NCI-H2029 treated with DMSO at 0.1 percent for 48 hours (cell line): ENCODE data around the gene SRSF4.
A peak's percentile ranks its signal among the peaks of the same experiment; 100 is the strongest.
"Not testable (repeated sequence)": the region's sequence is repeated elsewhere in the genome, so short reads cannot be mapped to it uniquely, and the experiment has no call there.

Experiments
- DNase-seq: peaks from one replicate; lab custom pipeline; 2025; lab: John Stamatoyannopoulos, UW

SRSF4 gene

DNA sequence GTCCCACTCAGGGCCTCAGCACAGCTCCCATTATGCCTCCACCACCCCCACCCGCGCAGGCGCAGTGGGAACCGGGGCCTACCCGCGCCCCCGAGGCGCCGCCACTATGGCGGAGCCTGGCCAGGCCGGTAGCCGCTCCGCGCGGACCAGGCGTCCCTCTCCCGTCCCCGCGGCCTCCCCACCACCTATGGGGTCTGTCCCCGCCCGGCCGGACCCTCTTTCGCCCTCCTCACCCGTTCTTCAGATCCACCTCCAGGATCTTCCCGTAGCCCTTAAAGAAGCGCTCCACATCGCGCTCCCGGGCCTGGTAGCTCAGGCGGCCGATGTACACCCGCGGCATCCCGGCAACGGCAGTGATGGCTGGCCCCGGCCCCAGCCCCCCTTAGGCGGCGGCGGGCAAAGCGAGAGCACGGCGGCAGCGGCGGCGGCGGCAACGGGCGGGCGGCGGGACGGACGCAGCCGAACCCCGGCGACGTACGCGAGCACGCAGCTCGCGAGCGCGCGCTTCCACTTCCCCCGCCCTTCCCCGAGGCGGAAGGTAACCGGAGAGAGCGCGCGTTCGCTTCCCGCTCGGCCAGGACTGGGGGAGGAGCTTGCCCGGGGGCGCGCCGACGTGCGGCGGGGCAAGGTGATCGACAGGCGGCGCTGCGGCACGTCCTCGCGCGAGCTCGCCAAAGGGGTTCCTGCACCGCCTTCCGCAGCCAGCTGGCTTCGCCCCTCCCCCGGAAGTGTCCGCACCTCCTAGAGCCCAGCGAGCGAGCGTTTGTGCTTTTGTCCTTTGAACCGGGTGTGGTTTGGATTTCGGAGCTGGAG lies at the start of gene SRSF4:
TSS of gene SRSF4 (minus strand) at position 488 of the 813 bp plus-strand sequence. CDS start at position 340, 148 bp downstream.
- peak; percentile 86 for DNase-seq

DNA sequence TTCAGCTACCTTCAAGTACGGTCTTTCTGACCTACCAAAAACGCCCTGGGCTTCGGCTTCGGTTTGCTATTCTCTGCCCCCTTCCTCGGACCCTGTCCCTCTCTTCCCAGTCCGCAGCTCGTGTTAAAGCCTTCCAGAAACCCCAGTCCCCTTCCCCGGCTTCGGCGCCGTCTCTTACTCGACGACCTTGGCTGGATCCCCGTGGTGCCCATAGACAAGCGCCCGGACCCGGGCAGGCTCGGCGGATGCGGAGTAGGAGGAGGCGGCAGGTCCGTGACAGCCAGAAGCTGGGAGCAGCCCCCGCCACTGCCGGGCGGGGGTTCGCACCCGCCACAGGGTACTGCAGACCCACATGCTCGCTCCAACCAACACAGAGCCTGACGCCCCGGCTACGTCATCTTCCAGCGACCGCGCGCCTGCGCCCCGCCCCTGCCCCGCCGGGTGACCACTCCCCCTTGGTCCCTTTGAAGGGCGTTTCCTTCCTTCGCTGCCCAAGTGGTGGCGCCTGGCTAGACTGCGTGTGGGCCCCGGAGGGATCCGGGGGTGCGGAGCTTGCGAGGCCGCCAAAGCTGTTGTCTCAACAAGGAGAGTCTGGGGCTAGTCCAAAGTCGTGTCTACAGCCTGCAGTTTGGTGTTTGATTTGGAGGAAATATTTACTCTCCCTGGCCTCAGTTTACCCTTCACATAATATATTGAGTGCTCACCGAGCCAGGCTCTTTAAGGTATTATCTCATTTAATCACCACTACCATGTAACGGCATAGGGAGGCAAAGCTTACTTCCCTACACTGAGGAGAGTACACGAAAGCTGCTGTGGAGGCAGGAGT lies 49.1 kb upstream of the SRSF4 start, which contains the start of gene MECR:
TSS of gene MECR (minus strand) at position 382 of the 826 bp plus-strand sequence. CDS start at position 354, 28 bp downstream.
- DNase-seq = peak; percentile 45

DNA sequence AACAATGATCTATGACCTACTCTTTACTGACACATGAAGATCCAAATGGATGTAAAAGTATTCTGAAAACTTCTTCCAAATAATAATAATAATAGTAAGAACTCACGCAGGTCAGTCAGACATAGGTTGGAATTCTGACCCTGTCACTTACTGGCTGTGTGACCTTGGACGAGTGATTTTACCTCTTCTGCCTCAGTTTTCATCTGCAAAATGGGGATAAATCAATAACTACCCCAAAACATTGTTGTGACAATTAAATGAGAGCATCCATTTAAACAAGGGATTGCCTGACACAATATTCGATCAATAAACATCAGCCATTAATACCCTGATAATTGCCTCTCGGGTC lies 48.5 kb upstream of the SRSF4 start:
- DNase-seq = no peak

DNA sequence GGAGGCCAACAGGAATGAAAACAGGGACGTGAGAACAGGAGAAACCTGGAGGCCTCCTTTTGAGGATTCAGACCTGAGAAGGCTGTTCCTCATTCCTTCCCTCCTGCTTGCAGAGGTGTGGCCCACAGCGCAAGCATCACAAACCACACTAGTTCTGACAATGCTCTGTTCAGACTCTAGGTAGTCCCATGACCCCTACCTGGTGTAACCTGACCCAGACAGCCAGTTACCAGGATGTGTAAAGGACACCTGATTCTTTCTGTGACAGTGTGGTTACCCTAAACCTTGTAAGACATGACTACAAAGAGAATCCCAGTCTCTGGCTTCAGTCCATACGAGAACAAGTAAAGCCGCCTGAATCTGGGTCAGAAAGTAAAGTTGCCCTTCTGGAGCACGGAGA lies 45.8 kb upstream of the SRSF4 start:
- no peak for DNase-seq

DNA sequence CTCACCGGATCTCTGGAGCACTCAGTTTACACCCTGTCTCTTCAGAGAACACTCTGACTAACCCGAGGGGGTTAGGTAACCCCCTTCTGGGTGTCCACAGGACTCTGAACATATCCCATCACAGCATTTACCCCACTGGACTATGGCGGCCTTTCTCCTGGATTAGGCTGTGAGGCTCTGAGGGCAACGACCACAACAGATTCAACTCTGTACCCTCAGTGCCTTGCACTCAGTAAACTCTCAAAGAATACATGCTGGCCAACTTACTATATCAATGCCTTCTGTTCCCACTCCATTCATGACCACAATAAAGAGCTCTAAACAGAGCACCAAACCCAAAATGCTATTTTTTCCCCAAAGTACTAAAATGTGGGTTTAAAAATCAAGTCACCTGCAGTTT lies 43.7 kb upstream of the SRSF4 start:
- no peak for DNase-seq

DNA sequence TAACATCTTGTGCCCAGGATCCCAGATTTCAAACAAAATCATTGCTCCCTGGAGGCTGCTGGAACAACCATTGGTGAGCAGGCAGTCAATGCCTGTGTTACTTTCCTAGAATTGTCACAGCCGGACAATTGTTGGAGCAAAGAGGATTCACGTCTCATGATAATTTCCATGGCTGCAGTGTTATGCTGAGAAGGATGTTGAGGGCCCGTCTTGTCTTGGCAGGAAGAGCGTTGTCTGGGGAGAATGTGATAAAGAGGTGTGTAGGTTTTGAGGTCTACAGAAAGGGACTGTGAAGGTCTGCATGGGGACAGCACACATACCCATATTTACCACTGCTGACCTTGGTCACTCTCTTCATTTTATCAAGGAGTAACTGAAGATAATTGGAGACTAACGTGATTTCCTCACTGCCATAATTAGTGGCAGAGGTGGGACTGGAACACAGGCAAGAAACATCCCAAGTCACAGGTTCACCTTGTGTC lies 42.7 kb upstream of the SRSF4 start:
- DNase-seq = no peak

DNA sequence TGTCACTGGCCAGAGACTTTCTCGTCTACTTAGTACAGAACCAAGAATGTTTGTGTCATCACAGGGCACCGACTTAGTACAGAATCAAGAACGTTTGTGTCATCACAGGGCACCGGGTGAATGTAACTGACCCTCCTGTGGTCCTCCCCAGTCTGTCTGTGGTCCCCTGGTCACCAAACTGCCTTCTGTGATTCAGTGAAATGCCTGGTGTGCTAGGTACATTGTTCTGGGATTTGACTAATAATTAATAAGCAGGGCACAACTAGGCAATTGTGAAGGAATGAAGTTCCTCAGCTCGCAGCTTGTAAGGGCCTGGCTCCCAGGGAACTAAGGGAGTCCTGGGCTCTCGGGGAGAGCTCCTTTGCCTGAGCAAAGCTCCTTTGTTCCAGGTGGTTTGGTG lies 41.8 kb upstream of the SRSF4 start:
- no peak for DNase-seq

DNA sequence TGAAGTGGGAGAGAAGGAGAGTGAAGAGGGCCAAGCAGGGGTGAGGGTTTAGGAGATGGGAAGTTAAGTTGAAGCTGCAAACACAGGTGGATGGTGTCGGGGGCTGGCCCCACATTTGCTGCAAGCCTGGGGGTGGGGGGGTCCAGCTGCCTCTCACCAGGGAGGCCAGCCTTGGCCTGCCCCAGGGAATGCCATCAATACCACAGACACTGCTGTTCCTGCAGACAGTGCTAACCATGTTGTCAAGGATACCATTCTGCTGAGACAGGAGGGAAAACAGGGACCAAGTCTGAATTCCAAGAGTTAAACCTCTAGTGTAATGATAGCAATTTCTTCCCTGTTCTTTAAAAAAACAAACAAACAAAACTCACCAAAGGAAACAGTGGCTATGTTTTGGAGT lies 41.0 kb upstream of the SRSF4 start:
- DNase-seq = no peak

DNA sequence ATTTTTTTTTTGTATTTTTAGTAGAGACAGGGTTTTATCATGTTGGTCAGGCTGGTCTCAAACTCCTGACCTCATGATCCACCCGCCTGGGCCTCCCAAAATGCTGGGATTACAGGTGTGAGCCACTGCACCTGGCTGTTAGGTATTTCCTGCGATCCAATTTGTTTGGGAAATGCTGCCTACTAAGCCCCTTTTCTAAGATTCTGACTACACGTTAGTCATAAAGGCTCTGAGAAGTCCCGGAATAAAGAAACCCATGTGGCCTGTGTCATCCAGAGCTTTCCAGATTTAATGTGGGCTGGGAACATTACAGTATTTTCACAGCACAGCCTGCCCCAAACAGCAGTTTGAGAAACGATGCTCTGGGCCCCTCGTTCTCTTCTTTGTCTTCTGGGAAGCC lies 40.6 kb upstream of the SRSF4 start:
- not testable (repeated sequence) for DNase-seq

DNA sequence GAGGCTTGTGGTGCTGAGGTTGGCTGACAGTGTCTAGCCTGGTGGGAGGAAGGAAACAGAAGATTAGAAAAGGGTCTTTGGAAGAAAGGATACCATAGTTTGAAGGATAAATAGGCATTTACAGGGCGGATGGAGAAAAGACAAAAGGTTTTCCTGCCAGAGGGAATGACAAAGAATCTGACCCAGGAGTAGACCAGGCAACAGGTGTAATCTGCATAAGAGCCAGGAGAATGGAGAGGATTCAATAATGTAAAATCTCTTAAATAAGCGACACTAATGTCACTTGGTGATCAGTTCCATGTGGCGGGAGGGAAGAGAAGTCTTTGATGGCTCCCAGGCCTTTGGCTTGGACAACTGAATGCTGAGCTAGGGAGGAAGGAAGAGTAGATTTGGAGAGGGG lies 39.6 kb upstream of the SRSF4 start:
- no peak for DNase-seq

DNA sequence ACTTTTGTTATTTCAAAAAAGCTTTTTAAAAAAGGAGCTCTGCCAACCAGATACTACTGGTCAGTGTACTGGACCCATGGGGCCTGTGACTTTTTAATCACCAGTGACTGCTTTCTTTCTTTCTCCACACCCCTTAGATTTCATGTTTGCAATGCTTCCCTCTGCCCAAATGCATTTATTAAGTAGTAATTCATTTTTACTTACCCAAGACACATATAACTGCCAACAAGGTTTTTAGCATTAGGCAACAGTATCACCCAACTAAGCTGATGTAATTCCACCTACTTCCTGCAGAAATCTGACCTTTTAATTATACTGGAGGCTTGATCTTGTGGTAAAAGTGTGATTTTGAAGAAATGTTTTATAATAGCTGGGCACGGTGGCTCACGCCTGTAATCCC lies 36.5 kb upstream of the SRSF4 start:
- no peak for DNase-seq

DNA sequence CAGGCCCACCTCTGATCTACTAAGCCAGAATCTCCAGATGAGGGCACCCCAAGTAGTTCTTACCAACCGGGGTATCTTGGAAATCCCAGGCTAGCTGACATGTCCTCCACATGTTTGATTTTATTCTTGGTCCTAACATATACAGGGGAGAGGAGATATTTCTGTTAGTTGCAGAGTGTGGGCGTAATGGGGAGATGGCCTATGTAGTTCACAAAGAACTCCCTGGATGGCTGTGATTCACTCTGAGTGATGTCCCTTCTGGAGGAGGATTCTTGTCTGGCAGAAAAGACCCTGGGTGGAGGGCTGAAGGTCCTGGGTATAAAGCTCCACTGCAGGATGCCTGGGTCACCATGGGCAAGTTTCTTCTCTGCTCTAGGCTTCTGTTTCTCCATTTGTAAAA lies 35.9 kb upstream of the SRSF4 start:
- no peak for DNase-seq

DNA sequence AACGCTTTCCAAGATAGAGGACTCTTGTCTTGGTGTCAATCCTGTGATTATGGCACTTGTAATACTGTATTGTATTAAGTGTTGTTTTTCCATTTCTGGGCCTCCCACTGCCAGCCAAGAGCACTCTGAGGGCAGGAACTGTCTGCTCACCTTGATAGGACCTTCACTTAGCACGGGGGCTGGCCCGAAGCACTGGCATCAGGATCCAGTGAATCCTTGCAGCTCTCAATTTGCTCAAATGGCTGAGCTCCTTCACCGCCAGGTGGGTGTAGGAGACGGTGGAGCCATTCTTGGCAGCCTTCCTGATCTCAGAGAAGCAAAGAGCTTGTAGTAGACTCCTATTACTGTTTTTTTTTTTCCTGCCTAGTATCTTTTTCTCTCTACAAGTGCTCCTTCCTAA lies 31.4 kb upstream of the SRSF4 start:
- peak; percentile 66 for DNase-seq

DNA sequence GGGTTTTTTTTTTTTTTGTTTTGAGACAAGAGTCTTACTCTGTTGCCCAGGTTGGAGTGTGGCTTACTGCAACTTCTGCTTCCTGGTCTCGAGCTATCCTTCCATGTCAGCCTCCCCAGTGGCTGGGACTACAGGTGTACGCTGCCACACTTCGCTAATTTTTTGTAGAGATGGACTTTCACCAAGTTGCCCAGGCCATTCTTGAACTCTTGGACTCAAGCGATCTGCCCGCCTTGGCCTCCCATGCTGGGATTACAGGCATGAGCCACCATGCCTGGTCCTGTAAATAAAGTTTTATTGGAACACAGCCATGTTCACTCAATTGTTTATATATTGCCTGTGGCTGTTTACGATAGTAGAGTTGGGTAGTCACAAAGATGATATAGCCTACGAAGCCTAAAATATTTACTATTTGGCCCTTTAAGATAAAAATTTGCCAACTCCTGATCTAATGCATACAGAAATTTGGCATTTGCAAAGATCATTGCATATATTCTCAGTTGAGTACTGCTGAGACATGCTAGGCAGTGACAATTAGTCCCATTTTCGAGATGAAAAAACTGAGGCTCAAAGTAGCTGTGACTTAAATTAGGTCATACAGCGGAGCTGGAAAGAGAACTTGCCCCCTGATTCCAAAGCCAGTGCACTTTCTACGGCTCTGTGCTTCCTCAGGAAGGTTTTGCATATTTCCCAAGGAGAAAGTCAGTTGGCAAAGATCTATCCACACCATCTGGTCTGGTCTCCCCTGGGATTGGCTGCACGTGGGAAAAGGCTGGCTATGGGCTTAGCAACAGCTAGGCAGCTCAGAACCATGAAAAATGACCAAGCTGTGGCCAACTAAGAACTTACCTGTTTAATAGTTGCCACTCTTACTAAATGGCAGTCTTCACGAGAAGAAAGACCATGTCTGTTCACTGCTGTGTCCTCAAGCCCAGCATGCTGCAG lies 29.7 kb upstream of the SRSF4 start:
- DNase-seq = no peak

DNA sequence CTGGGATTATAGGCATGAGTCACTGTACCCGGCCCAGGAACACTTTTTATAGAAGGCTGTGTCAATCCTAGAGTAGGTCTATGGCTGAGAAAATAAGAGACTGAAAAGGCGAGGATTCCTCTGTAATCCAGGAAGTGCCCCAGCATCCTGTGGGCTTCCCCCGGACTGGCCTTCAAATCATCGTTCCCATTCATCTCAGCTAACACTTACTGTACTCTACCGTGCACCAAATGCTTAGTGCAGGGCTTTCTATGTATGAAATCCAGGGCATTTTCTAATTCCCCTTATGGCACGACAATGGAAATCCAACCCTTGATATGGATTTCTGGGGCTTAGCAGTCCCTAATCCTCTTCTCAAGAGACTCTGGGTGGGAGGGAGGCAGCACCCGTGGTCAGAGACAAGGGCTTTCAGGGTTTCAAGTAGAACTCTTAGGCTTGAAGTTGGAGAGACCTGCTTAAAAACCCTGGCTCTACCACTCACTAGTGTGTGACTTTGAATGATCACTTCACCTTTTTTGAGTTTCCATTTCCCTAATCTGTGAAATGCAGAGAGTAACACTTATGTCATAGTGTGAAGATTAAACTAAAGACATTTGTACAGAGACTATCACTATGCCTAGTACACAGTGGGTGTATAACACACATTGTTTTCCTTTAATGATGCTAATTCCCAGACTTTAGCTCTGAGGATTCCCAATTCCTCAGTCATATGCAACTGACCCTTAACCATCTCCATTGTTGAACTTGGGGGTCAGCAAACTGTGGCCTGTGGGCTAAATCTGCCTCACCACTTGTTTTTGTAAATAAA lies 28.8 kb upstream of the SRSF4 start:
- no peak for DNase-seq

DNA sequence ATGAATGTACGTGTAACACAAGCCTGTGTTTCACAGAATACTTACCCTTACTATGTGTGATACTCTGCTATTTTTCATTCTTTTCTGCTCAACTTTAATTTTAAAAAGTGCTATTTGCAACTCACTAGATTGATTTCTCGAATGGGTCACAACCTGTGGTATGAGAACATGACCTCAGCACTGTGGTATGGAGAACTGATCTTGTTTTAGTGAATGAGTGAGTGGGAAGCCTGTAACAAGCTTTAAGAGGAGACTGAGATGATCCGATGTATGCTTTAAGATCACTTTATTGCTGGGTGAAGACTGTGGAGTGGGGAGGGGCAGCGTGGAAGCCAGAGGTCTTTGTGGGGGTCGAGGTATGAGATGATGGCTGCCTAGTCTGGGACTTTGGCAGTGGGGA lies 27.5 kb upstream of the SRSF4 start:
- no peak for DNase-seq

DNA sequence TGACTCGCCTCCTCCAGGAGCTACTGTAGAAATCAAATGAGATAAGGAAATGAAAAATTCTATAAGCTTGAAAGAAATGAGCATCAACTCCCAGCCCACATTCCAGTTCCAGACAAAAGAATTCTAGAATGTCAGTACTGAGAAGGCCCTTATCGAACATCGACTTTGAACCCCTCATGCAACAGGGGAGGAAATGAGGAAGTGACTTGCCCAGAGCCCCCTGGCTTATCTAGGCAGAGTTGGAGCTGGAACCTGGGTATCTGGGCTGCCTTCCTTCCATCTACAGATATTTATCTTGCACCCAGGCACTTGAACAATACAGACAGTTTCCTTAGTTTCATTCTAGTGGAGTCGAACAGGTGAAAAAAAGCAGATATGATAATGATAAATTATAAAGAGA lies 26.7 kb upstream of the SRSF4 start:
- DNase-seq = no peak

DNA sequence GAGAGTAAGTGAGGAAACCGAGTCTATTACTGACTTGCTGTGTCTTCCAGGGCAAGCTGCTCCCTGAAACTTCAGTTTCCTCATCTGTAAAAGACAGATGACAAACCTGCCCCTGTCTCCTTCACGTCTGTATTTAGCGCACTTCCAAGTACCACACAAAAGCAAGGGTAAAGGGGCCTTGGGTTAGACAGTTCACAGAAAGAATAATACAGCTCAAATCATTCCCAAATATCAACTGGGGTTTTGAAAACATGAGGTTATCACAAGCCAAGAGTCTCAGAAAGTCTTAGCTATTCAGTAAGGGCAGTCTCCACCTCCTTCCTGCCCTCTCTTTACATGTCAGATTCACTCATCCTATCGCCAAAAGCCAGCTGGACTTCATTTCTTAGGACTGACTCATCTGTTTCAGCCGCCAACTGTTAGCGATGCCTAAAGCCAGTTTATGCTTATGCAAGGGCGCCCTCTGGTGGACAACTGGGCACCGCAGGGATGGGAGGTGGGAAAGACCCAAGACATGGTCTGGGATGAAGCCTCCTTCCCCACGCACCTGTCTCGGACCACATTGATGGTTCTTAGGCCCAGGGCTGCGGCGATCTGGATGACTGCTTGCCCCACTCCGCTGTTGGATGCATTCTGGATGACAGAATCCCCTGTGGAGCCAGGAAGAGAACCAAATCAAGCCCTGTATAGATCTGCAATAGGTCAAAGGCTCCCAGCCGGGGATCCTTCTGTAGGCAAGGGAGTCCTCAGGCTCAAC lies 21.1 kb upstream of the SRSF4 start:
- peak; percentile 52 for DNase-seq

DNA sequence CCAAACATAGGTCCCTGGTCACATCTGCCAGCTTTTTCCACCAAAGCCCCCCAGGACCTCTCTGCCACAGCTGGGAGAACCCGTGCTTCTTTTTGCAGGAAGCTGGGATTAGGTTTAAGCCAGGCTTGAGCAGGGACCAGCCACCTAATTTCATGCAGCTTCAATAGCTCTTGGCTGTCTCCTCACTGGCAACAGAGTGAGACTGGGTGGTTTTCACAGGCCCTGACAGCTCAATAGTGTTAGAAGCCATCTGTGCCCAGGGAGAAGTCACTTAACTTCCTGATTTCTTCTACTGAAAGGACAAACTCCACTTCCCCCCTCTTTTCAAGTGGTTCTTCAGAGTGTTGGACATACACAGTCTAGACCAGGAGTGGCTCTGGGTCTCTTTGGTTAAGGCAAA lies 20.4 kb upstream of the SRSF4 start:
- no peak for DNase-seq

DNA sequence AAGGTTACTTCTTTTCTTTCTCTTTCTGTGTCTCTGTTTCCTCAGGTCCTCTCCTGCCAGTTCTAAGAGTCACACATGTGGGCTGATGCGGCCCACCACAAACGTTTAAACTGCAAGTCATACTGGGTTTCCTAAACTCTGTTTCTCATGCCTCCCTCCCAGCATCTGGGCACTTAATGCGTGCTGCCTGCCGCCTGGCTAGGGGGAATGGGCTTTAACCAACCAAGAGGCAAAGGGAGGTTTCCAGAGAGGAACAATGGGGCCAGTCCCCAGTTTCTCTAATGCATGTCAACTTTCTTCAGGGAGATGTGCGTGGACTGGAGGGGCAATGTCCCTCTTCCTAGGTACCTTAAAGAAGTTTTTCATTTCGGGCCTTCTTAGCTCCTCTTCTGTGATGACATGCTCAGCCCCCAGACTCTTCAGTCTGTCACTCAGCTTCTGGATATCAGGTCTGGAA lies 19.9 kb upstream of the SRSF4 start:
- no peak for DNase-seq
